Hepatocyte (in vitro differentiated cells): ENCODE data around the gene PIP5K1C. TPM values are rescaled to one million over a fixed set of nuclear protein-coding genes. Genes with fewer than 3 reads are reported as not detected.

Experiments used
- DNase-seq: peaks from one replicate; pipeline ENCODE4 v3.0.0-alpha.2; 2016; ENCODE audit warnings: low spot score
- H2AFZ ChIP-seq: fragments of 200-600 bp; sonication (generic); 2 replicates; pipeline ENCODE4 v1.6.0; 2016; ENCODE audit warnings: antibody characterized with exemption, mild to moderate bottlenecking
- H3K27ac ChIP-seq: fragments of 200-600 bp; sonication (generic); 2 replicates; pipeline ENCODE4 v1.5.1; 2016; ENCODE audit warnings: mild to moderate bottlenecking
- H3K27me3 ChIP-seq: fragments of 200-600 bp; sonication (generic); 2 replicates; pipeline ENCODE4 v1.6.1; 2016
- H3K36me3 ChIP-seq: fragments of 200-600 bp; sonication (generic); replicated peaks from 2 replicates; pipeline ENCODE4 v1.5.1; 2016; ENCODE audit warnings: low read depth; ENCODE audit not compliant: insufficient read depth
- H3K4me1 ChIP-seq: fragments of 200-600 bp; sonication (generic); 2 replicates; pipeline ENCODE4 v1.5.1; 2016; ENCODE audit warnings: mild to moderate bottlenecking, moderate library complexity; ENCODE audit not compliant: insufficient read depth
- H3K4me2 ChIP-seq: fragments of 200-600 bp; sonication (generic); 2 replicates; pipeline ENCODE4 v1.6.0; 2016
- H3K4me3 ChIP-seq: fragments of 200-600 bp; sonication (generic); 2 replicates; pipeline ENCODE4 v1.5.1; 2016; ENCODE audit warnings: mild to moderate bottlenecking
- H3K79me2 ChIP-seq: fragments of 200-600 bp; sonication (generic); 2 replicates; pipeline ENCODE4 v1.6.0; 2017; ENCODE audit warnings: mild to moderate bottlenecking
- H3K9me2 ChIP-seq: fragments of 200-600 bp; sonication (generic); replicated peaks from 2 replicates; pipeline ENCODE4 v1.6.0; 2017; ENCODE audit warnings: mild to moderate bottlenecking; ENCODE audit not compliant: insufficient read depth
- H3K9me3 ChIP-seq: fragments of 200-600 bp; sonication (generic); 2 replicates; pipeline ENCODE4 v1.5.1; 2016; ENCODE audit warnings: low read depth, mild to moderate bottlenecking
- H4K20me1 ChIP-seq: fragments of 200-600 bp; sonication (generic); 2 replicates; pipeline ENCODE4 v1.6.0; 2016; ENCODE audit warnings: mild to moderate bottlenecking; ENCODE audit not compliant: insufficient read depth, poor library complexity, severe bottlenecking
- CTCF ChIP-seq: fragments of 200-600 bp; sonication (generic); IDR thresholded peaks from 2 replicates; pipeline ENCODE4 v1.5.1; 2016; ENCODE audit warnings: antibody characterized with exemption, mild to moderate bottlenecking; ENCODE audit not compliant: poor library complexity
- EZH2 ChIP-seq: fragments of 200-600 bp; sonication (generic); IDR thresholded peaks from 2 replicates; pipeline ENCODE4 v1.6.1; 2016; ENCODE audit warnings: antibody characterized with exemption, mild to moderate bottlenecking, borderline replicate concordance
- EZH2phosphoT487 ChIP-seq: fragments of 200-600 bp; sonication (generic); IDR thresholded peaks from one replicate; pipeline ENCODE4 v1.6.1; 2018; ENCODE audit warnings: antibody characterized with exemption, mild to moderate bottlenecking, low read depth, moderate library complexity; ENCODE audit not compliant: unreplicated experiment, severe bottlenecking
- WGBS: methylation state at CpG from one replicate; pipeline ENCODE4 v1.1.6; 2016; ENCODE audit warnings: low lambda C conversion rate; ENCODE audit errors: missing lambda C conversion rate; 5-methylcytosine and 5-hydroxymethylcytosine counted together
- polyA plus RNA-seq: library from polyadenylated mRNA; unstranded; fragments of >200 nt; fragmentation: Nextera tagmentation; extraction: Ambion mirVana; gene quantifications from 2 replicates; pipeline ENCODE4 v1.2.1, GENCODE V29; 2016
- total RNA-seq: library from RNA; depleted of rRNA; stranded (reverse); fragments of >200 nt; gene quantifications from 2 replicates; pipeline ENCODE4 v1.2.3, GENCODE V29; 2014

The PIP5K1C gene
- total and polyA plus RNA-seq, 2 experiments from 2014 or later = 20.7 to 37.1 TPM

DNA sequence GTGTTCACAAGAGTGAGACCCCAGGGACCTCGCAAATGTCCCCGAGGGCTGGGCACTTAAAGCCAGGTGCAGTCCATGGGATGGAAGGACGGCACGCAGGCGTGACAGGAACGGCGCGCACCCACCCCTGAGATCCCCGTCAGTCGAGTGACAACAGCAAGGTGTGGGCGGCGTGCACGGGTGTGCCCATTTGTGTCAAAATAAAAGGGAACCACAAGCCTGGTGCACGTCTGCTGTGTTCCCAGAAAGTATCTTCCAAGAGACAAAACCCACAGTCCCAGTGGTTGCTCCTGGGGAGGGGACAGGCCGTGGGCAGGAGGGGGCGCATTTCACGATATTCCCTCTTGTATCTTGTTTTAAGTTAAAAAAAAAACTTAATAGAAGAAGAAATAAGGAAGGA is 58.0 kb downstream of the PIP5K1C start:
- Histone ChIP-seq H3K36me3 (no peaks in the 10 kb centered on the region), H2AFZ (no peak overlapping the region)
- TF ChIP-seq EZH2 (no peak), CTCF (no peak), EZH2phosphoT487 (no peak)

GRCh38 chr19:3641515-3642269 is 58.6 kb downstream of the PIP5K1C start:
- H2AFZ ChIP-seq = no peak overlapping the region
- H3K9me2 ChIP-seq = no peaks in the 10 kb centered on the region
- H3K4me1 ChIP-seq = no peaks in the 10 kb centered on the region
- no peaks in the 10 kb centered on the region for H3K9me3 ChIP-seq
- H3K27me3 ChIP-seq = no peaks in the 10 kb centered on the region
- no peak overlapping the region for H3K27ac ChIP-seq
- no peak overlapping the region for H3K4me2 ChIP-seq
- H3K4me3 ChIP-seq = no peak overlapping the region
- H3K79me2 ChIP-seq = no peaks in the 10 kb centered on the region
- 97% methylated on average over 28 of the region's 28 CpGs for WGBS
- H4K20me1 ChIP-seq = no peaks in the 10 kb centered on the region
- DNase-seq = no peak
- H3K36me3 ChIP-seq = no peaks in the 10 kb centered on the region
- TF ChIP-seq EZH2phosphoT487 (no peak), EZH2 (no peak), CTCF (no peak)

More for the DNA sequence above, 58.0 kb downstream of the PIP5K1C start:
- 95% methylated on average over 17 of the region's 17 CpGs for WGBS
- Histone ChIP-seq H3K79me2 (no peaks in the 10 kb centered on the region), H3K4me1 (no peaks in the 10 kb centered on the region), H4K20me1 (no peaks in the 10 kb centered on the region), H3K27me3 (no peaks in the 10 kb centered on the region), H3K9me2 (no peaks in the 10 kb centered on the region), H3K9me3 (no peaks in the 10 kb centered on the region), H3K27ac (no peak overlapping the region), H3K4me2 (no peak overlapping the region), H3K4me3 (no peak overlapping the region)
- no peak for DNase-seq

DNA sequence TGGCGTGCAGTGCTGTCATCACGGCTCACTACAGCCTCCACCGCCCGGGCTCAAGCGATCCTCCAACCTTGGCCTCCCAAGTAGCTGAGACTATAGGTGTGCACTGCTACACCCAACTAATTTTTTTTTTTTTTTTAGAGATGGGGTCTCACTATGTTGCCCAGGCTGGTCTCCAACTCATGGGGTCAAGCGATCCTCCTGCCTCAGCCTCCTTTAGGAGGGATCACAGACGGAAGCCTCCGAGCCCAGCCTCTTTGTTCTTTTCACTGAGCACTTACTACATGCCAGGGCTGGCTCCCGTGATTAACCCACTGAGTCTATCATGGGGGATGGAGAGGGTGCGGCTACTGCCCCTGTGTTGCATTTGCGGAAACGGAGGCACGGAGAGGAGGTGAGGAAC is 60.8 kb downstream of the PIP5K1C start:
- Histone ChIP-seq H4K20me1 (no peaks in the 10 kb centered on the region), H3K4me3 (no peak overlapping the region), H3K27ac (no peak overlapping the region), H3K36me3 (no peaks in the 10 kb centered on the region), H3K4me2 (no peak overlapping the region), H3K9me2 (no peaks in the 10 kb centered on the region), H3K27me3 (no peaks in the 10 kb centered on the region), H3K9me3 (no peaks in the 10 kb centered on the region), H3K4me1 (no peaks in the 10 kb centered on the region), H3K79me2 (no peaks in the 10 kb centered on the region), H2AFZ (no peak overlapping the region)
- no peak for DNase-seq
- TF ChIP-seq EZH2phosphoT487 (no peak), EZH2 (no peak), CTCF (no peak)
- WGBS = 98% methylated on average over 13 of the region's 13 CpGs
